ENCODE results near the gene DET1.

Gene DET1

DNA sequence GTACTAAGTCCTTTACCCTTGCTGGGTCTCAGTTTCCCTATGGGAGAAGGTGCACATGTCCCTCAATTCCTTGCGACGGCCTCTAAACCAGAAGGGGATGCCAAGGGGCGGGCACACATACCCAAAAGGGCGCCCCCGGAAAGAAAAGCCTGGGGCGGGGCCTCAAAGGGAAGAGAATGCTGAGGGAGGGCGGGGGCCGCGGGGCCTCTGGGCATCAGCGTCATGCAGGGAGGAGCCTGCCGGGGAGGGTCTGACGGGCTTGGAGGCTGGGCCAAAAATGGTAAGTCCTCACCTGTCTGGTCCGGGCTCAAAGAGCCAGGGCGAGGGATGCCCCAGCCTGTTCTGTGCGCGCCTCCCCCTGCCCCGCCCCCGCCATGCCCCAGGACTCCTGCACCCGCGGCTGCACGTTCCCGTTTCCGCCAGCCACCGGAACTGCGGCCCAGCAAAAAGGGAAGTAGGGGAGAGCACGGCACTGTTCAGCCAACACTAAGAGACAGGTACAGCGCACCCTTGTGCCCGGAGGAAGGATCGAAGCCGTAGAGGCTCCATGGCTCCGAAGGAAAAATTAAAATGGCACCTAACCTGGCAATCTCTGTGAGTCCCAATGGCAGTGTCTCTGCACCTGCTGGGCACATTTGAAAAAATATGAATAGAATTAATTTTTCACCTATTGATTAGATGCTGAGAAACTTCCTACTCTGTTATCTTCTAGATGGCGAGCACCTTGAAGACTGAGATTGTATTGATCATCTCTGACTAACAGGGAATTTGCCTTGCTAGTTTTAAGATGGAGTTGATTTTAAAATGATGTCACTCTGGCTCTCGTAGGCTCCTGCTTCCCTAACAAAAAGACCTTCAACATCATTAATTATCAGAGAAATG is at the start of gene DET1:
Gene DET1 (minus strand): TSS at position 434 of the 882 bp plus-strand sequence. CDS start 14,976 bp downstream, outside the sequence.
- no peak for TF ChIP-seq GATA2 (IDR thresholded peaks at IDR 0.05; ENCODE audit: low read depth, low read length)
- no peak for TF ChIP-seq GATA3 (IDR thresholded peaks at IDR 0.05; ENCODE audit: low read depth, low read length)

DNA sequence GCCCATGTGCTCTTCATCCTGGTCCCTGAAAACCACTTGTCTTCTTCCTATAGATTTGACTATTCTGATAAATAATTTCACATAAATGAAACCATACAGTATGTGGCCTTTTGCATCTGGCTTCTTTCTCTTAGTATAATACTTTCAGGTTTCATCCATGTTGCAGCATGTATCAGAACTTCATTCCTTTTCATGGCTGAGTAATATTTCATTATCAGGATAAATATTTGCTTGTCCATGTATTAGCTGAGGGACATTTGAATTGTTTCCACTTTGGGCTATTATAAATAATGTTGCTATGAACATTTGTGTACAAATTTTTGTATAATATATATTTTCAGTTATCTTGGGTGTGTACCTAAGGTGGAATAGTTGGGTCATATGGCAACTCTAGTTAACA is 44.9 kb upstream of the DET1 start:
- TF ChIP-seq GATA3 (IDR thresholded peaks at IDR 0.05; ENCODE audit: low read depth, low read length) (no peak), GATA2 (IDR thresholded peaks at IDR 0.05; ENCODE audit: low read depth, low read length) (no peak)

DNA sequence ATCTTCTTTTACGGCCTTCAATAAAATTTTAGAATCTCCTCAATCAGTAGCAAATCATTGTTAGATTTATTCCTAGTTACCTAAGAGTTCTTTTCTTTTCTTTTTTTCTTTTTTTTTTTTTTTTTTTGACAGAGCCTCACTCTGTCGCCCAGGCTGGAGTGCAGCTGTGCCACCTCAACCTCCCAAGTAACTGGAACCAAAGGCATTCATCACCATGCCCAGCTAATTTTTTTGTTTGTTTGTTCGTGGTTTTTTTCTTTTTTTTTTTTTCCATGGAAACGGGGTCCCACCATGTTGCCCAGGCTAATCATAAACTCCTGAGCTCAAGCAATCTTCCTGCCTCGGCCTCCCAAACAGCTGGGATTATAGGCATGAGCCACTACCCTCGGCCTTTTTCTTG is 44.3 kb upstream of the DET1 start:
- no peak for TF ChIP-seq GATA2 (IDR thresholded peaks at IDR 0.05; ENCODE audit: low read depth, low read length)
- no peak for TF ChIP-seq GATA3 (IDR thresholded peaks at IDR 0.05; ENCODE audit: low read depth, low read length)

DNA sequence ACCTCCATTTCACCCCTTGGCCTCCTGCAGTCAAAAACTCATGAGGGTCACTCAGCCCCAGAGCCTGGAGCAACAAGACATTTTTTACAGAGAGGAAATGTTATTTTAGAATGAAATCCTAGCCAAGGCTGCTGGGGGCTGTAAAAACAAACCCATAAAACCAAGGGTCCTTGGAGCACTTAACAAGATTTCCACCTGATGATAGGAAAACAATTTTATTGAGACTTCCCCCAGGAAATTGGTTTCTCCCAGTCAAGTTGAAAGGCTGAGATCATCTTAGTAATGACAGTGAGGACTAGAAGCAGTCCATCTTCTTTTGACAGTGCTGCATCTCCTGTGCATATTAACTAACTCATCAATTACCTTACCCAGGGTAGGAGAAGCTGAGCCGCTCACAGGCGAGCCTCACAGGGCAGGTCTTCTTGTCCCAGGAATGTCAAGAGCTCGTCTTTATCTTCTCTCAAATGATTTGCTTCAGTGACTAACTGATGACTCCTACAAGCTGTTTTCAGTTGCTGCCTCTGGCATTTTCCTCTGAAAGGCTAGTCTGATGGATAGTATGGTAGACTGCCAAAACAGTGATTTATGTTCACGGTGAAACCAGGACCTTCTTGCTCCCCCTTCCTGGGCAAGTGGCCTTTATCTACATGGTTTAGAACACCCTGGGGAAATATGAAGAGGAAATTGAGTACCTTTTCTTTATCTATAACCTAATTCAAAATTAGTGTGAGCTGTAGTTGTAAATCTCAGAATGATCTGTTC is 40.1 kb upstream of the DET1 start:
- peak; percentile 48; the same call in 1 of the 2 replicates for TF ChIP-seq GATA3 (IDR thresholded peaks at IDR 0.05; ENCODE audit: low read depth, low read length)
- TF ChIP-seq GATA2 (IDR thresholded peaks at IDR 0.05; ENCODE audit: low read depth, low read length): peak; percentile 89

DNA sequence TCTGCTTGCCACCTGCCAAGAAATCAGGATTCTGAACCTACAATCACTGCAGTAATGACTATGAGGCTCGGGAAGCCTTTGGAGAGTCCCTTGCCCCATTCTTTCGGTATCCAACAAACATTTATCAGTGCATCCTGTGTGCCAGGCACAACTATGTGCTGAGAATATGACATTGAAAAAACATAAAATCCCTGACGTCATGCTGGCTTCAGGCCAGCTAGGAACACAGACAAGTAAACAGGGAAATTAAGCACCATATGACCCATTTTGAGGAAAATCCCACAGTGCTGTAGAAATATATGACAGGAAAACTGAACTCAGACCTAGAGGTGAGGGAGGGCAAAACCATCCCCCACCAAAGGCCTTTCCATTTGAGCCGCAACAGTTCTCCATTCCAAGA is 34.1 kb upstream of the DET1 start:
- TF ChIP-seq GATA2 (IDR thresholded peaks at IDR 0.05; ENCODE audit: low read depth, low read length): no peak
- TF ChIP-seq GATA3 (IDR thresholded peaks at IDR 0.05; ENCODE audit: low read depth, low read length): no peak

DNA sequence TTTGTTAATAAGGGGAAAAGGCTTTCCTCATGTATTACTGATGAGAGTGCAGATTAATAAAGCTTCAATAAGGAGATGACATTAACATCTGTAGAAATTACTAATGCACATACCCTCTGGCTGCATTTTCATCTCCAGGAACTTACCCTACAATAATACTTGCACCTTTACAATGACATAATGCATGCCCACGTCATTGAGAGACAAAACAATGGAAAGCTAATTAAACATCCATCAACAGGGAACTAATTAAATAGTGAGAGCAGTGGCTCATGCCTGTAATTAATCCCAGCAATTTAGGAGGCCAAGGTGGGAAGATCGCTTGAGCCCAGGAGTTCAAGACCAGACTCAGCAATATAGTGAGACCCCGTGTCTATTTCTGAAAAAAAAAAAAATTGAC is 32.8 kb upstream of the DET1 start:
- no peak for TF ChIP-seq GATA3 (IDR thresholded peaks at IDR 0.05; ENCODE audit: low read depth, low read length)

DNA sequence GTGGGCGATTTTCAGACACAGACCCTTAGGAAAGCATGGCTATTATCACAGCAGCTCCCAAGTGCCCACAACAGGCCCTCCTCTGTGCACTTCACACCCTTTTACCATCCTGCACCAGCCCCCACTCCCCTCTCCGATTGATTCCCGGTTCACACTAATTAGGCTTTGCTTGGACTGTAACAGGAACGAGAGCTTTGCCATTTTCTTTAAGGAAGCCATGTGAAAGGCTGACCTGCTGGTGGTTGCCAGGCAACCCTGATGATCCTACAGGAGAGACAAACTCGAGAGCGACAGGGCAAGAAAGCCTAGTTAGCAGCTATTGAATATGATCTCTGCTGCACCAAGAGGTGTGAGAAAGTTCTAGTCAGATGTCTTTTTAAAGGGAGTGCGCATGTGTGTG is 28.2 kb upstream of the DET1 start:
- TF ChIP-seq GATA3 (IDR thresholded peaks at IDR 0.05; ENCODE audit: low read depth, low read length) (no peak), GATA2 (IDR thresholded peaks at IDR 0.05; ENCODE audit: low read depth, low read length) (no peak)

DNA sequence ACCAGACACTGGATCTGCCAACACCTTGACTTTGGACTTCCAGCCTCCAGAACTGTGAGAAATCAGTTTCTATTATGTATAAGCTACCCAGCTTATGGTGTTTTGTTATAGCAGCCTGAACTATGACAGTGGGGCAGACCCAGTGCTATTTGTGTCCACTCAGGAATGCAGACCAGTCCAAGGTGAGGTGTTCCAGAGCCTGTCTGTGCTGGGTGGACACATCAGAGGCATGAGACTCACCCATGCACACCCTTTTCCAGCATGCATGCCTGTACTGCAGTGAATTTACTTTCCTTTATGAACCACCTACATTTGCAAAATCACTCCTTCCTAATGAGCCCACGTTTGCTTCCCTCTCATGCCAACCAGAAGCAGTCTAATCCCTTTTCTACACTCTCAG is 27.6 kb upstream of the DET1 start:
- TF ChIP-seq GATA3 (IDR thresholded peaks at IDR 0.05; ENCODE audit: low read depth, low read length) (no peak), GATA2 (IDR thresholded peaks at IDR 0.05; ENCODE audit: low read depth, low read length) (no peak)

DNA sequence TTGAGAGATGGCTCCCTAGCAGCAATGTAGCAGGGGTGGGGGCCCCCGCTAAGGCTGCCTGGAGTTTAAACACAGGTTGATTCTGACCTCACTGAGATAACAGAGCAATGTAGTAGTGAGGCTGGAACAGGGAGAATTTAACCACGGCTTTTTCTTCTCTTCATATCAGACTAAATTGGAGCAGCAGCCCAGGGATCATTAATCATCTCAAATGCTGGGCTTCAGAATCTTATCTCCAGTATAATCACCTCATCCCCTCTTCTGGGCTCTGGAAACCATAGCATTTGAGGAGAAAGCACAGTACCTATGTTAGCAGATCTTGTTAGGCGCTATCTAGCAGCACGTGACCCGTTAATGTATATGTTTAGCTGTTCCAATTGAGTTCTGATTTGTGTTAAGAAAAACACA is 25.4 kb upstream of the DET1 start:
- TF ChIP-seq GATA3 (IDR thresholded peaks at IDR 0.05; ENCODE audit: low read depth, low read length) (peak; percentile 78), GATA2 (IDR thresholded peaks at IDR 0.05; ENCODE audit: low read depth, low read length) (peak; percentile 91)

DNA sequence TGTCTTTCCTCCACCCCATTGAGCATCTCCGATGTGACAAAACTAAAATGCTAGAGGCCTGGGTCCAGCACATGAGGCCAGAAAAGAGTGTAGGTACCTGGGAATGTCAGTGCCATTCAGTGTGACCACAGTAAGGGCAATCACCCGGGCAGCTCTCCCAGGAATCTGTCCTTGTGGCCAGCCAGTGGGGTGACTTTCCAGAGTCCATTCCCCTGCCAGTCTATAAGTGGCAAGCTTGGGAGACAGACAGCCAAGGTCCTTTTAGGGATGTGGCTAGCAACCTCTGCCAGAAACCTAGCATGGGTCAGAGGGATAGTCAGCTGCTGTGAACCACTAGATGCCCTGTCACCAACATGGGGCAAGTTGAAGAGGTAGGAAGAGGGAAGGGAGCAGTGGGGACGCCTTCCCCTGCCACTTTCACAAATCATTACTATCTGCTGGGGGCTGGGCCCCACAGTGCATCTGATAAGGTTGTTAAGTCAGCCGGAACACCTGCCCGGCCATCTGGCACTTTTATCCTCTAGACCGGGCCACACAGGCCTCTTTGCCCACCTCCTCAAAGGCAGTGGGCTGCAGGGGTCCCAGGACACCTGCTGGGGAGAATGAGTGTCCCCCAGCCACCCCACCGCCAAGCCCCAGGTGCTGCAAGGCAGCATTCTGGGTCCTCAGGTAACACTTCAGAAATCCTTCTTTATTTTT is 24.8 kb upstream of the DET1 start:
- peak; percentile 93 for TF ChIP-seq GATA2 (IDR thresholded peaks at IDR 0.05; ENCODE audit: low read depth, low read length)
- TF ChIP-seq GATA3 (IDR thresholded peaks at IDR 0.05; ENCODE audit: low read depth, low read length): no peak

DNA sequence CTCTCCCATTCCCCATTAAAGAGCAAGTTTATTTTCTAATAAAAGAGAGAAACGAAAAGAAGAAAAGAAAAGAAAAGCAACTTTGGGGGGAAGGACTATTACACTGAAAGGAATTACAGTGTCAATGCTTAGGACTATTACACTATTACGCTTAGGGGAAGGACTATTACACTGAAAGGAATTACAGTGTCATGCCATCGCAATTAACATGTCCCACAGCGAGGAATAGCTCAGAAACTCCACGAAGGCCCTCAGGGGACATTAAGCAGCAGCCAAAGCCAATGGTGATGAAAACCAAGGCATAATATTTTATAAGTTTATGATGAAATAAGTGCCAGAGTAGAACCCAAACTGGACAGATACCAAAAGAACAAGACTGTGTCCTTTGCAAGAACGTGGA is 22.1 kb upstream of the DET1 start:
- TF ChIP-seq GATA2 (IDR thresholded peaks at IDR 0.05; ENCODE audit: low read depth, low read length): no peak
- no peak for TF ChIP-seq GATA3 (IDR thresholded peaks at IDR 0.05; ENCODE audit: low read depth, low read length)

DNA sequence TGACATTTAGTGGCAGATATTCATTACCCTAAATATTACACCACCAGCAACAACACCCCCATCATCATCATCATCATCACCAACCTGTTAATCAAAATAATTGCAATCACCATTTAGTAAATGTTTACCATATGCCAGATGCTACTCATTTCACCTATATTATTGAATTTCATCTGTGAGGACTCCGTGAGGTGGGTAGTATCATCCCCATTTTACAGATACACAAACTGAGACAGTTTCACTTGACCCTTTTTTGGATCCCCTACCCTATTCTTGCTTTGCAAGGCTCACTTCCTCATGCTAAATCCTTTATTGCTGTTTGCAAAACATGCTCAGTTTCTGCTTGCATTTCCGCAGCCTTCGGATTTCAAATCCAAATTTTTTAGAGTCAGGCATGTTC is 18.3 kb upstream of the DET1 start:
- TF ChIP-seq GATA2 (IDR thresholded peaks at IDR 0.05; ENCODE audit: low read depth, low read length) (no peak), GATA3 (IDR thresholded peaks at IDR 0.05; ENCODE audit: low read depth, low read length) (no peak)

DNA sequence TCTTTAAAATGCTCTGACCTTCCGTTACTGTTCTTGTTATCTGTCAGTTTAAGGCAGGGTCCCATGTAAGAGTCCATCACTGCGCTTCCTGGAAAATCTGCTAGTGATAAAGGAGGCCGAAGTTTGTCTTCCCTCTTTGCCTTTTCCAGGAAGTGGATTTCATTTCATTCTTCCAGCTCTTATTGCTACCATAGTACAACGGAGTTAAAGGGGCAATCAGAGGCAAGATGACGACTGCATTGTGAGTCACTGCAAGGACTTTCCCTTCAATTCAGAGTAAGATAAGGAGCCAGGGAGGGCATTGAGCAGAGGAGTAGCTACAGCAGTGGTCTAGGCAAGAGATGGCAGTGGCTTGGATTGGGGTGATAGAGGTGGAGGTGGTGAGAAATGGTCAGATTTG is 17.2 kb upstream of the DET1 start:
- no peak for TF ChIP-seq GATA2 (IDR thresholded peaks at IDR 0.05; ENCODE audit: low read depth, low read length)
- no peak for TF ChIP-seq GATA3 (IDR thresholded peaks at IDR 0.05; ENCODE audit: low read depth, low read length)

DNA sequence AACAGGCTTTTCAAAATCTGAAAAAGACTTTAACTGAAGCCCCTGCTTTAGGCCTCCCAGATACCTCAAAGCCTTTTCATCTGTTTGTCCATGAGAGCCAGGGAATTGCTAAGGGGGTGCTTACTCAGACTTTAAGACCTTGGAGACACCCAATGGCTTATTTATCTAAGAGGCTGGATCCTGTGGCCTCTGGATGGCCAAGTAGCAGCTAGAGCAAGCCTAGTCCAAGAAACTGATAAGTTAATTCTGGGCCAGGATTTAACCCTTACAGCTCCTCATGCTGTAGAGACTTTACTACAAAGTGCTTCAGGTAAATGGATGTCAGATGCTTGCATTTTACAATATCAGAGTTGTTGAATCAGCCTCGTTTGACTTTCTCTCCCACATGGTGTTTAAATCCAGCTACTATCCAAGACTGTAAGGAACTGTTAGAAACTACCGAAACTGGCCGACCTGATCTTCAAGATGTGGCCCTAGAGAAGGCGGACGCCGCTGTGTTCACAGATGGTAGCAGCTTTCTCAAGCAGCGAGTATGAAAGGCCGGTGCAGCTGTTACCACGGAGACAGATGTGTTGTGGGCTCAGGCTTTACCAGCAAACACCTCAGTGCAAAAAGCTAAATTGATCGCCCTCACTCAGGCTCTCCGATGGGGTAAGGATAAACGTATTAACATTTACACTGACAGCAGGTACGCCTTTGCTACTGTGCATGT is 3.3 kb downstream of the DET1 start:
- no peak for TF ChIP-seq GATA3 (IDR thresholded peaks at IDR 0.05; ENCODE audit: low read depth, low read length)
- TF ChIP-seq GATA2 (IDR thresholded peaks at IDR 0.05; ENCODE audit: low read depth, low read length): no peak
